ENCODE results near the gene MRPL9.
"Not testable (repeated sequence)": the region's sequence is repeated elsewhere in the genome, so short reads cannot be mapped to it uniquely, and the experiment has no call there.

Gene MRPL9

DNA sequence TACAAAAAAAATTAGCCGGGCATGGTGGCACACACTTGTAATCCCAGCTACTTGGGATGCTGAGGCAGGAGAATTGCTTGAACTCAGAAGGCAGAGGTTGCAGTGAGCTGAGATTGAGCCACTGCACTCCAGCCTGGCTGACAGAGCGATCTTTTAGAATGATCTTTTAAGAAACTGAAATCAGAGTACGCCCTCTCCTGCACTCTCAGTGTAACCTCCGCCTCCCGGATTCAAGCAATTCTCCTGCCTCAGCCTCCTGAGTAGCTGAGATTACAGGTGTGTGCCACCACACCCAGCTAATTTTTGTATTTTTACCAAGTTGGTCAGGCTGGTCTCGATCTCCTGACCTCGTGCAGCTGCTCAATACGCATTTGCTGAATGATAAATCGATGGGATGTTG is 29.3 kb downstream of the MRPL9 start:
- not testable (repeated sequence) for DNase-seq (ENCODE audit: low read depth in 2 of 2, low spot score in 1 of 2)

DNA sequence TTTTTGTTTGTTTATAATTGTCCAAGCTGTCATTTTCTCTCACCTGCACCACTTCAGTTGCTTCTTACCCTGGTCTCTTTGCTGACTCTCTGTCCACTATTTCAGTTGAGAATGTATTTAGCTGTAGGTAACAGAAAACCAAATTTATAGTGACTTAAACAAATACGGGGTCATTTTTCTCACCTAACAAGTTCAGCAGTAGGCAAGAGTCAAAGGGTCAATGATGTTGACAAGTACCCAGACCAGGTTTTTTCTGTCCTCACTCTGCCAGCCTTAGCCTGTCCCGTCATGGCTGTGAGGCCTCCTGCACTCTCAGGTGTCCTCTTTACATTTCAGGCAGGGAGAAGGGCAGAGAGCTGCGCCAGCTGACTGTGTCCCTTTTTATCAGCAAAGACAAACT is 30.2 kb downstream of the MRPL9 start:
- DNase-seq (ENCODE audit: low read depth in 2 of 2, low spot score in 1 of 2), result no peak

DNA sequence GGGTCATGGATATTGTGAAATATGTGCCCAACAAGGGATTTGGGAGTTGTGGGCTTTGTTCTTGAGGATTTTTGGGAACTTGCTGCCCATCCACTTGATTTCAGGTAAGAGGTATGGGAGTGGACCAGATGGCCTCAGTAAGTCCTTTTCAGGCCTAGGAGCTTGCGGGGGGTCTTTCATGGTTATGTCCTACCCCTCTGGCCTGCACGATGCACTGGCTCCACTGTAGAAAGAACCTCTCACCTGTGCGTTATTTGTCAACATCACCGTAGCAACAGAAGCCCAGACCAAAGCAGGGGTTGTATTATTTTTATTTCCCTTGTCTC is 33.4 kb downstream of the MRPL9 start:
- DNase-seq (ENCODE audit: low read depth in 2 of 2, low spot score in 1 of 2), result no peak

DNA sequence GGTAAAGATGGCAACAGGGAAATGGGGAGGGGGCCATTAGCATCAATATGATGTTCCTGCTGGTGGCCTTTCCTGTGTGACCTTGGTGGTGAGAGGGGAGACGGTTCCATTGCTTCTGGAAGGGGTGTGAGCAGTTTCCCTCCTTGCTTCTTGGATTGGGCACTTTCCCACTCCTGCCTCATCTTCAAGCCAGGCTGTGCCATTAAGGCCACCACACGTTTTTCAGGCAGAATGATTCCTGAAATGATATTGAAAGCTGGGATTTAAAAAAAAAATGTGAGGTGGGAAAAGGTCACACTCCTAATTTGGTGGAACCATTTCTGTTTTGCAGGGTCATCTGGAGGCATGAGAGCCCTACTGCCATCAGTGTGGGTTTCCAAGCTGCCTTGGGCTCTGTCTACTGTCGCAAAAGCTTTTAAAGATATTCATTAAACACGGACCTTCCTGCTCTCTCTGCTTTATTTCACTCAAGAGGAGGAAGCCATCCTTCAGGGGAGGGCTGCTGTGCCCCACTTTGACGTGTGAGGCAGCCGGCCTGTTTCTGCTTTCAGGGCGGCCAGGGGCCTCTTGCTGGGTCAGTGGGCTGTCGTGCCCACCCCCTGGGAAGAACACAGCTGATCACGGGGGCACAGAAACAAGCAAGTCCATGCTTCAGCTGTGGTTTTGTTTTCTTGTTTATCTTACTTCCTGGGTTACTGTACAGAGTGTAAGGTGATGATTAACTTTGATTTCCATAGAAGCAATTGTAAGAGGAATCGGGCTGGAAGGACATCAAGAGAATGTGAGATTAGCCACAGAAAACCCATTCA is 33.9 kb downstream of the MRPL9 start:
- no peak for DNase-seq (ENCODE audit: low read depth in 2 of 2, low spot score in 1 of 2)

DNA sequence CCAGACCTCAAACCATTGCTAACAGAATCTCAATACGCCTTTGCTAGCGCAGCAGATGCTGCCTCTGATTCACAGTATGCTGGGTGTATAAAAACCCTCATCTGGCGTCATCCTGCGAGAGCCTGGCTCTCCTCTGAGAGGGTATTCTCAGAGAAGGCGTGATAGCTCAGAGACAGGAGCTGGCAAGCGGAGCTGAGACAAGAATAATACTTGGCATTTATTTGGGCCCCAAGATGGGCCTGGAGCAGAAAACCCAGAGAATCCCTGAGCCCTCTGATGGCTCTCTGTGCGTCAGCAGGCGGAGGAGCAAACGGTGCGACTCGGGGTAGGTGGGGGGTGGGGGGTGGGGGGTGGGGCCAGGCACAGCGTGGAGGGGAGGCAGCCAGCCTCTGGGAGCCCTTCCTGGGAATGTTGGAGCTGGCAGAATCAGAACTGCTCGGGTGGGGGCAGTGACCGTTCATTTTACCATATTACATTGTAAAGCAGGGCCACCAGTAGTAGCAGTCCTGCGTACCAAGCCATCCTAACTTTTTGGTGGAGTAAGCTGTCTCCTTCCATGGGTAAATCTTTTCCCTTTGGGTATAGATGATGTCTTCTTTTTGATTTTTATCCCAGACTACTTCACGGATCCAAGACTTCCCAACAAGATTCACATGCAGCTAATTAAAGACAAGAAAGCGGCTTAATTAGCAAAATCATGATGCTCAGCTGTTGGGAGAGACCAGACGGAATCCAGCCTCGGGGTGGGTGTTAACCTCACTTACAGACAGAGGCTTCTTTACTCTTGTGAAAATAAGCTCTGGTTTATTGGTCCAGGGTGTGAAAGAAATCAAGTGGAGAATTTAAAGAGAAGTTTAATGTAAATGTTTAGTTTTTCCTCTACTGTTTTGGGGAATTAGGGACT is 34.9 kb downstream of the MRPL9 start:
- no peak for DNase-seq (ENCODE audit: low read depth in 2 of 2, low spot score in 1 of 2)

DNA sequence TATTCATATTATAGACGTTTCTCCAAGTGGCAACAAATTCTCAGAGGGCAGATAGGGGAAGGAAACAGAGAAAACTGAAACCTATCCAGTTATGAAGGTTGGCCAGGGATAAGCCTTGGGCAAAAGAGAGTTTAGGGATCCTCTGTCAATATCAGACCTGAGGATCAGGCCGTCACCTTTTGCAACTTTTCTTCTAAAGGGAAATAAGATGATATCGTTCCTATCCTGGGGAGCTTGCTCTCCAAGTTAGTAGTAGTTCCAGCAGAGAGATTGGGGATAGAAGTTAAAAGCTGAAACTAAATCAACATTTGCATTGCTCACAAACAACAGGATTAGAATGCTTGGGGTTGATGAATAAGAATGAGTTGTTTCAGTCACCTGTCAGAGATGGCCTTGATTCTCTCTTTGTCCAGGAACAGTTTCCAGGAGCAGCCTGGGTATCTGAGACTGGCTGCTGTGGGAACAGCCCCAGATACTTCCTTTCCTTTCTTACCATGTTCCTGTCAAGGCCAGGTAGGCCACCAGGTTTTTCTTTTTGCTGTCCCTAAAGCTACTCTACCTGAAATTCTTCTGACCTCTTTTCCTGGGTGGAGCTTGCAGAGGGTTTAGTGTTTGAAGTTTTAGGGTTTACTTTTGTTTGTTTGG is 39.4 kb downstream of the MRPL9 start:
- DNase-seq (ENCODE audit: low read depth in 2 of 2, low spot score in 1 of 2), result no peak

DNA sequence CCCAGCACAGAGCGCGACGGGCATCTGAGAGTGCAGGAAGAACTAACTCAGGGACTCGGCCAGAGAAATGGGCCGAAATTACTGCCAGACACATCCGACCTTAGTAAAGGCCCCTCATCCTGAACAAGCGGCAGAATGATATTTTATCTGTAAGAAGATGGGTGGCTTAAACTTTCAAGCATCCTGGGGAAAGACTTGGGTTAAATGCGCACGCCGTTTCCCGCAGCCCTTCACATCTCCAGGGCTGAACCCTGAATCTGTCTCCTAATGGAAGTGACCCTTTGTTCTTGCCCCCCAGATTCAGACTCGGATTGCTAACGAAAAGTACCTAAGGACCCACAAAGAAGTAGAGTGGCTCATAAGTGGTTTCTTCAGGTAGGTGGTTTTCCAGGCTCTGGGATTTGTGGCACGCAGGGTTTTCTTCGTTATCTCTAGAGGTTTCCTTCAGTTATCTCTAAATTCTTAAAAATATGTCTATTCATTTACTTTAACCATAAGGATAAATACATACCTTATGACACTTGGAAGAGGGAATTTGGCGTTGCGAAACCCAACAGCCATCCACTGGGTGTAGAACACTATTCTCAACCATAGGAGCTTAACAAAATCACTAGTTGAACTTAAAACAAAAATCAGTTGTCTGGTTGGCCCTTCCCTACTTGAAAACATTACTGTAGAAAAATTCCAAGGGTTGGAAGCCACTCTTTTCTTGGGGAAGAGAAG is 41.3 kb downstream of the MRPL9 start:
- DNase-seq (ENCODE audit: low read depth in 2 of 2, low spot score in 1 of 2), result no peak

DNA sequence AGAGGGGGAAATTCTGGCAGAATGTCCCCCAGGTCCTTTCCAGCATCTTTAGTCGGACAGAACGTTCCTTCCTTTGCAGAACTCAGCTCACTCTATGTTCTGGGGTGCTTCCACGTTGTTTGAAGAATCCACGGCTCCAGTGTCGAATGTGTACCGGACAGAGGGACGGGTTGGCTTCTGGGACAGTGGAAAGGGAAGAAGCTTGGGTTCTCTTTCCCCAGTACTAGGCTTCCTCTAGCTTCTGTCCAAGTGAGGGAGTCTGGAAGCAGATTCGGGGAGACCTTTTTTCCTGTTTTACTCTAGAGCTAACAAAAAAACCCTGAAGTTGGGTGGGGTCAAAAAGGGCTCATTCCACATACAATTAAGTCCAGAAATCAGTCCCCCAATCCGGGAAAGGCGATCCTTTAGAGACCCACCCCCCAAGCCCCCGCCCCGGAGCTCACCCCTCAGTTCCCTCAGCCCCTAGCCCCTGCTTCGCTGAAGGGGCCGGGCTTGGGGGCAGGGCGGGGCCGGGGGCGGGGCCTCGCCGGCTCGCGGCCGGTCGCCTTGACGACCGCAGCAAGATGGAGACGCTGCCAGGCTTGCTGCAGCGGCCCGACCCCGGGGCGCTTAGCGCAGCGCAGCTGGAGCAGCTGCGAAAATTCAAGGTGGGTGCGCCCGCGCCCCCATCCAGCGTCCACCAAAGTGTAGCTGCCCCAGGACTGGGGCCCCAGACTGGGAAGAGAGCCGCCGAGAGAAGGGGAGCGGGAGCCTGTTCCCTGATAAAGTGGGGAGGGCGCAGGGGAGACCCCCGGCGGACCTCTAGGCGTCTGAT is 42.1 kb downstream of the MRPL9 start, which contains the start of gene RIIAD1:
RIIAD1 (plus strand) TSS at position 549 of the 814 bp plus-strand sequence; CDS start at position 564, 15 bp downstream.
- no peak for DNase-seq (ENCODE audit: low read depth in 2 of 2, low spot score in 1 of 2)

DNA sequence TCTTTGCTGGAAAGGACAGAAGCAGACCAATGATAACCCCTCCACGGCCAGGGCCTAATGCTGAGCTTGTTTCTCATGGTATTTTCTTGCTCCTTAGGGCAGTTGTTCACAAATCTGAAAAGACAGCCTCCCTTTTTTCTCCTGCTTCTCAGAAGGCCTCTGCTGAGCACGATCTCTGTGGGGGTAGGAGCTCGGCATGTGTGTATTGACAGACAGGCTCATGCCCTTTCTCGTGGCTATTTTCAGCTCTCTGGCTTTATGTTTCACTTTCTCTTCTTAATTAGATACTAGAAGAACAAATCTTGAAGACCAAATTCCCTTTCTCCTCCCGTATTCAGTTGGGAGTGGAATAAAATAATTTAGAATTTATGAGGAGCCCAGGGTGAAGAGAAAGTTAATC is 42.7 kb downstream of the MRPL9 start:
- no peak for DNase-seq (ENCODE audit: low read depth in 2 of 2, low spot score in 1 of 2)

DNA sequence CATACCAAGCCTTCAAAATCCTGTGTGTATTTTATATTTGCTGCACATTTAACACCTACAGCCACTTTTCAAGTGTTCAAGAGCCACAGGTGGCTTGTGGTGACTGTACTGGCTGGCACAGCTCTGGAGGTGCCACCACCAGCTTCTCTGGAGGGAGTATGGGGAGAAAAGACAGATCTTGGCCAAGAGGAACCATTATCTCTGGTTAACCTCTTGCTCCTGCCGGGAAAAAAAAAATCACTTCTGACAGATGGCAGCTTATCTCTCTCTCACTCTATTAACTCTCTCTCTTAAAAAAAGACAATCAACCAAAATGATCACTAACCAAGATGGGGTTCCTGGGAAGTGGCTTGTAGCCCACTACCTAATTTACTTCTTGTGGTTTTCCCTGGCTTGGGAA is 43.2 kb downstream of the MRPL9 start:
- DNase-seq (ENCODE audit: low read depth in 2 of 2, low spot score in 1 of 2), result no peak

DNA sequence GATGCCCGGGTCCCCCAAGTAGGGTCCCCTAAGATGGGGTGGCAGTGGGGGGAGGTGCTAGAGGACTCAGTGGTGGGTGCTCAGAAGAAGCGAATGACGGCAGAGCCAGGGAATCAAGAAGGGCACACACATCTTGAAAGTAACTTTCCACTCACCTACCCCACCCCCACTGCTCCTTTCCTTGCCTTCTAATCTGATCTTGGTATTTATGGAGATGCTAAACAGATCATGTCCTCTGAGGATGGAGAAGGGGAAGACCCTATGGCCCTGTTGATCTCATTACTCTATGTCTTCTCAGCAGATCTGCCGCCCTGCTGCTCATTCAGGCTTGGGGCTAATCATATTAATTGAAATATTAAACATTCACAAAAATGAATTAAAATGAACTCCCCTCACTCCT is 44.6 kb downstream of the MRPL9 start:
- DNase-seq (ENCODE audit: low read depth in 2 of 2, low spot score in 1 of 2), result no peak

DNA sequence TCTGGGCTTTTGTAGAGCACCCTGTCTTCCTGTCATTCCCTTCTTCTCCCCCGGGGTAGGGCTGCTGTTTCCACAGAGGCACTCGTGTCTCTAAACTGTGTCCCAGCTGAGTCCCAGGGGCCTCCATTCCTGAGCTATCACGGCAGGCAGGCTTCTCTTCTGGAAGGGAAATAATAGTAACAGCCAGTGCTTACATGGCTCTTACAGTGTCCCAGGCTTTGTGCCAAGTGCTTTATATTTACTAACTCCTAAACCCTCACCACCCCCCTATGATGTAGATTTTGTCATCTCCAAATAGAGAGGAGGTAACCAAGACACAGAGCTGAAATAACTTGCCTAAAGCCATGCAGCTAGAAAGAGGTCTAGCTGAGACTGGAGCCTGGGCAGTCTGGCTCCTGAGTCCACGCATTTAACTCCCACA is 45.3 kb downstream of the MRPL9 start:
- DNase-seq (ENCODE audit: low read depth in 2 of 2, low spot score in 1 of 2), result no peak

DNA sequence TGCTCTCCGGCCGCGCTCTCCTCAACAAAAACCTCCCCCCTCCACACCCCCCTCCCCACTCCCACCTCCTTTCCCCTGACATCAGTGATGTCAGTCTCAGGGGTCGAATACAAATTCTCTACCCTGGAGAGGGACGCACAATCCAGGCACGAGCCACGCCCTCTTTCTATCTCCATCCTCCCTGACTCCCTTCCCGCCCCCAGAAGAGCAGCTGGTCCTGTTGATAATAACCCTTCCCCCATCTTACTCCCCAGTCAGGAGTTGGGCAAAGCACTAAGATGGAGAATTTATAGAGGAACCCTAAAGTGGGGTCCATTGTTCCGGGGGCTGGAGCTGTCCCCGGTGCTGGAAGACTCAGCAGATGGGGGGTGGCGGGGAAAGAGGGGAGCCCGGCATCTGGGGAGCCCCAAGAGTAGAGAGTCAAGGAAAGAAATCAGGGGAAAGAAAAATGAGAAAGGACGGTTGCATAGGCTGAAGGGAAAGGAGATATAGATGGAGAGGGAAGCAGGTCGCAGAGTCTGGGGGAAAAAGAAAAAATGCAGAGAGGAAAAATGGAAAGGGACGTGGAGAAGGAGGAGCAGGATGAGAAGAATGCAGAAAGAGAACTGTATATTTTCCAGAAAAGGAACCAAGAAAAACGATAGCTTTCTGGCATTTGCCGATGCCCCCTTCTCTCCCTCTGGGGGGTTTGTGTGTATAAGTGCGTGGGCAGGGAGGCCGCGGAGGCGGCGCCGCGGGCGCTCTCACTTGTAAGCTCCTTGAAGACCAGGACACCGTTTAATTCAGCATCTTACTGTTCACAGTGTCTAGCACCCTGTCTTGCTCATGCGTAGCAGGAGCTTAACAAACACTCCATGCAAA is 46.3 kb downstream of the MRPL9 start, which contains the start of gene CELF3:
CELF3 (minus strand) TSS at position 33 of the 861 bp plus-strand sequence. CDS start 783 bp downstream, outside the sequence.
- DNase-seq (ENCODE audit: low read depth in 2 of 2, low spot score in 1 of 2), result no peak

DNA sequence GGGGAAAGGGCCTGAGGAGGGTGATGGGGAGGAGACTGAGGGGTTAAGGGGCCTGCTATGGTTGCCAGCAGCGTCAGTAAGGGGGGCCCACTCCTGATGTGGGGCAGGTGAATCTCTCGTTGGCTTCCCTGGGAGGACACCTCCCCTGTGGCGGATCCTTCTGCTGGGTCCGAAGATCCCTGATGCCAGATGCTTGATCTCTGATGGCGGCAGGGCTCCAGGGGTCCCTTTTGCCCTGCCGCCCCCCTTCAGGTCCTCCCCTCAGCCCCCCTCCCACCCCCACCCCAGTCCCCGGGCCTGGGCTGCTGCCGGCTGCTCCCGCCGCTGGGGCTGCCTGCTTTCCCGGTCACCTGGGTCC is 46.9 kb downstream of the MRPL9 start:
- no peak for DNase-seq (ENCODE audit: low read depth in 2 of 2, low spot score in 1 of 2)

DNA sequence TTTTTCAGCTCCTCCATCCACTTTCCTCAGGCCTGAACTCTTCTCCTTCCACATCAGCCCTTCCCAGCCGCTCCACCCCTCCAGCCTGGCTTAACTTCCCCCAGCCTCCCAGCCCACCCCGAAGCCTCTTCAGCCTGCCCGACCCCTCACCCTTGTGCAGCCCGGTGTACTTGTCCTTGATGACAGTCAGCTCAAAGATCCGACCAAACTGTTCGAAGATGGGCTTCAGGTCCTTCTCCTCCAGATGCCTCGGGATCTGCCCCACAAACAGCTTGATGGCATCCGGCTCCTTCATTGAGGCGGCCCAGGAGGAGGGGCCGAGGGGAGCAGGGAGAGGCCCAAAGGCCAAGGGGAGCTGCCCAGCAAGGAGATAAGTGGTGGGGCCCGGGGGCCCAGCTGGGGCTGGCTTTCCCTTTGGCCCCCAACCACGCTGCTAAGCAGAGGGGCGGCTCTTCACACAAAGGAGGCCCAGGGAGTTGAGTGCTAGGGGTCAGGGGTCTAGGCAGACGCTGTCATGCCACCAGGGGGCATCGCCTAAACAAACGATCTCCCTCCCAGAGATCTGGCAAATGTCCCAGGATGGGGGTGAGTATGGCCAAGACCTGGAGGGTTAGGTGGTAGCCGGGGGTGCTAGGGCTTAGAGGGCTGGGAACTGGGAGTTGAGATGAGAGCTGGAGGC is 47.4 kb downstream of the MRPL9 start:
- DNase-seq (ENCODE audit: low read depth in 2 of 2, low spot score in 1 of 2), result no peak

DNA sequence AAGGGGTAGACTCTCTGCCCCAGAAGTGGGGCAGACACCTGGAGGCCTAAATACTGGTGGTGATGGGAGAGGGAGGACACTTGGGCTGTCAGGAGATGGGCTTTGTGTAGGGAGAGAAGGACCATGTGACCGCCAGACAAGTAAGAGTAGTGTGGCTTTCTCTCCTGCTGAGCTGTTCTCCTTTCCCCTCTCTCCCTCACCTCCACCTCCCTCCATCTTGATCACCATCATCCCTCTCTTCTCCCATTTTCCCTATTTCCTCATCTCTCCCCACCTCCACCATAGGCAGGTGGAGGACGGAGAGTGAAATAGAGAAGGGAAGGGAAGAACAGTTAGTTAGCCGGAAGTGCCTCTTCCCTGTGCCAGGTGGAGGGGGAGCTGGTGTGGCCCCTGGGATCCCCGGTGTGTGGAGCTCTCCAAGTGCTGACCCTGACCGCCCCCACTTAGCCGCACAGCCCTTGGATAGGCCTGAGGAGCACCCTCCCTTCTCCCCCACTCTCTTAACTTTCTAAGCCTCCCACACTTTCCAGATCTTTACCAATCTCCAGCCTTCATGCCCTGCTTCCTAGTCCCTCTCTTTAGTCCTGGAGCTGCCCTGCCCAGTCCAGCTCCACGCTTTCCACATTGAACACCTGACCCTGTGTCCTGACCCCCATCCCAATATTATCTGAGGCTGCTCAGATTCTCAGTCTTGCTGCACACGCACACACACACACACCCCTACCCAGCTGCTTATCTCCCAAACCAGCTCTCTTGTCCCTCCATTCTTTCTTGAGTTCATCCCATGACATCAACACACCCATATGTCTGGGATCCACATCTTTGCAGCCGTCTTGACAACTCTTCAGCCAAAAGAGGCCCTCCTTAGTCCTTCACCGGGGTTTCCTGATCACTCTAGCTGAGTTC is 48.2 kb downstream of the MRPL9 start:
- no peak for DNase-seq (ENCODE audit: low read depth in 2 of 2, low spot score in 1 of 2)

DNA sequence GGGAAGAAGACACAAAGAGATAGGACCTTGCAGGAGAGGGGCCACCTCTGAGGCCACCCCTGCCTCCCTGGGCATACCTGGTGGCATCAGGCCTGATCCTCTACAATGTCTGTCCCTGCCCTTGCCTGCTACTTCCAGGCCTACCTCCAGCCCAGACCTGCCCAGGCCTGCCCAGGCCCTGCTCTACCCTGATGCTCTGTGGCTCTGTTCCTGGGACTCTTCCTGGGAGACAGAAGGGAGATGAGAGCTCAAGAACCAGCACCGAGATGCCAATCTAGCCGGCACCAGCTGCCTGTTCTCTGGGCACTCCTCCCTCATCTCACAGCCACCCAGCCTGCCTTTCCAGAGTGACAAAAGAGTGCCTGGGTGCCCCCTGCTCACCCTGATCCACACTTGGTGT is 49.4 kb downstream of the MRPL9 start:
- no peak for DNase-seq (ENCODE audit: low read depth in 2 of 2, low spot score in 1 of 2)

DNA sequence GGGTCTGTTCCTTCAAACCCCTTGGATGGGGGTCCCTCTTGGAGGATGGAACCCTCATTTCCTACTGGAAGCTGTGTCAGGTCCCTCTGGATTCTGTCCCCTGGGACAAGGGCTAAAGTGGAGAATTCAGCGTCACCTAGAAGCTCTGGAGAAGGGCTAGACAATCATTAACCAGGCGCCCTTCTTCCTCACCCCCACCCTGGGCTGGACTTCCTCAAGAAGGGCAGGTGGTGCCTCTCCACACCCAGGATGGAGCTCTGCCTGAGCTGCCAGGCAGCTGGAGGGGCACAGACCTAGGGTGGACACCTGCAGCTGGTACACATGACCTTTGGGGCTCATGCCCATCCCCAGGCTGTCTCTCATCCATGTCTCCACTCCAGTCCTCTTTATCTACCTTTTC is 50.3 kb downstream of the MRPL9 start:
- DNase-seq (ENCODE audit: low read depth in 2 of 2, low spot score in 1 of 2), result no peak
